CD8-positive, alpha-beta memory T cell (primary cell): ENCODE data around the gene ATMIN. TPM values are rescaled to one million over a fixed set of nuclear protein-coding genes. Genes with fewer than 3 reads are reported as not detected.

Experiments used
- CTCF ChIA-PET: fragments of 350-600 bp; sonication (Branson Sonifier 250); formaldehyde crosslinking; loops from one replicate; lab custom pipeline; 2021; ENCODE audit warnings: antibody characterized with exemption; lab: Charles Lee
- POLR2A ChIA-PET: fragments of 350-600 bp; sonication (Branson Sonifier 250); formaldehyde crosslinking; loops from one replicate; lab custom pipeline; 2021; ENCODE audit warnings: antibody characterized with exemption; lab: Charles Lee
- DNase-seq, 5 donors: peaks; one replicate each; pipeline versions ENCODE4 v3.0.0 to v3.0.0-alpha.2; 2020 to 2022; ENCODE audit warnings: mixed read lengths in 1 of 5
- H3K27ac ChIP-seq: one replicate; pipeline ENCODE4 v1.7.0; 2013; ENCODE audit warnings: low read depth, mild to moderate bottlenecking, low read length, moderate library complexity
- H3K27me3 ChIP-seq: 2 replicates; pipeline ENCODE4 v1.7.0; 2013; ENCODE audit warnings: low read length, mild to moderate bottlenecking; ENCODE audit not compliant: insufficient read depth, poor library complexity, severe bottlenecking
- H3K36me3 ChIP-seq: 2 replicates; pipeline ENCODE4 v1.7.0; 2013; ENCODE audit warnings: mild to moderate bottlenecking, low read length, moderate library complexity; ENCODE audit not compliant: insufficient read depth
- H3K4me1 ChIP-seq: 2 replicates; pipeline ENCODE4 v1.7.0; 2013; ENCODE audit warnings: mild to moderate bottlenecking, low read length, moderate library complexity; ENCODE audit not compliant: insufficient read depth
- H3K4me3 ChIP-seq: 2 replicates; pipeline ENCODE4 v1.7.0; 2013; ENCODE audit warnings: mild to moderate bottlenecking, low read length
- H3K9me3 ChIP-seq: 2 replicates; pipeline ENCODE4 v1.7.0; 2013; ENCODE audit warnings: mild to moderate bottlenecking, low read length
- H3K27ac Mint-ChIP-seq, 8 donors: one replicate each; pipeline ENCODE4 v1.8.0; 2020 to 2021; ENCODE audit warnings: mixed read lengths in 8 of 8, mild to moderate bottlenecking in 6 of 8, inconsistent platforms in 3 of 8, moderate library complexity in 3 of 8
- H3K27me3 Mint-ChIP-seq, 2 donors: one replicate each; pipeline ENCODE4 v1.8.0; 2020 to 2021; ENCODE audit warnings: mixed read lengths in 2 of 2, mild to moderate bottlenecking in 1 of 2, moderate library complexity in 1 of 2
- H3K36me3 Mint-ChIP-seq, 3 donors: one replicate each; pipeline ENCODE4 v1.8.0; 2020 to 2021; ENCODE audit warnings: mixed read lengths in 3 of 3, inconsistent platforms in 1 of 3, mild to moderate bottlenecking in 1 of 3
- H3K4me1 Mint-ChIP-seq, 3 donors: one replicate each; pipeline ENCODE4 v1.8.0; 2020 to 2021; ENCODE audit warnings: mixed read lengths in 3 of 3, inconsistent platforms in 1 of 3, mild to moderate bottlenecking in 1 of 3
- H3K4me3 Mint-ChIP-seq, 7 donors: one replicate each; pipeline ENCODE4 v1.8.0; 2020 to 2021; ENCODE audit warnings: mixed read lengths in 7 of 7, mild to moderate bottlenecking in 6 of 7, moderate library complexity in 4 of 7, inconsistent platforms in 2 of 7
- H3K9me3 Mint-ChIP-seq, 5 donors: one replicate each; pipeline ENCODE4 v1.8.0; 2020 to 2022; ENCODE audit warnings: mixed read lengths in 5 of 5, mild to moderate bottlenecking in 3 of 5, moderate library complexity in 2 of 5, inconsistent platforms in 1 of 5
- polyA plus RNA-seq: library from polyadenylated mRNA; unstranded; fragments of 300-500 nt; fragmentation: Illumina TruSeq; gene quantifications from one replicate; pipeline ENCODE4 v1.2.3, GENCODE V29; 2021
- total RNA-seq, 2 experiments: library from RNA; stranded (reverse); gene quantifications; one replicate each; pipeline ENCODE4 v1.2.3, GENCODE V29; 2021

The ATMIN gene, protein sequence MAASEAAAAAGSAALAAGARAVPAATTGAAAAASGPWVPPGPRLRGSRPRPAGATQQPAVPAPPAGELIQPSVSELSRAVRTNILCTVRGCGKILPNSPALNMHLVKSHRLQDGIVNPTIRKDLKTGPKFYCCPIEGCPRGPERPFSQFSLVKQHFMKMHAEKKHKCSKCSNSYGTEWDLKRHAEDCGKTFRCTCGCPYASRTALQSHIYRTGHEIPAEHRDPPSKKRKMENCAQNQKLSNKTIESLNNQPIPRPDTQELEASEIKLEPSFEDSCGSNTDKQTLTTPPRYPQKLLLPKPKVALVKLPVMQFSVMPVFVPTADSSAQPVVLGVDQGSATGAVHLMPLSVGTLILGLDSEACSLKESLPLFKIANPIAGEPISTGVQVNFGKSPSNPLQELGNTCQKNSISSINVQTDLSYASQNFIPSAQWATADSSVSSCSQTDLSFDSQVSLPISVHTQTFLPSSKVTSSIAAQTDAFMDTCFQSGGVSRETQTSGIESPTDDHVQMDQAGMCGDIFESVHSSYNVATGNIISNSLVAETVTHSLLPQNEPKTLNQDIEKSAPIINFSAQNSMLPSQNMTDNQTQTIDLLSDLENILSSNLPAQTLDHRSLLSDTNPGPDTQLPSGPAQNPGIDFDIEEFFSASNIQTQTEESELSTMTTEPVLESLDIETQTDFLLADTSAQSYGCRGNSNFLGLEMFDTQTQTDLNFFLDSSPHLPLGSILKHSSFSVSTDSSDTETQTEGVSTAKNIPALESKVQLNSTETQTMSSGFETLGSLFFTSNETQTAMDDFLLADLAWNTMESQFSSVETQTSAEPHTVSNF
- total RNA-seq (10 to 100 TPM; 30.5 to 31.3 TPM), polyA plus RNA-seq (39.2 TPM)

DNA sequence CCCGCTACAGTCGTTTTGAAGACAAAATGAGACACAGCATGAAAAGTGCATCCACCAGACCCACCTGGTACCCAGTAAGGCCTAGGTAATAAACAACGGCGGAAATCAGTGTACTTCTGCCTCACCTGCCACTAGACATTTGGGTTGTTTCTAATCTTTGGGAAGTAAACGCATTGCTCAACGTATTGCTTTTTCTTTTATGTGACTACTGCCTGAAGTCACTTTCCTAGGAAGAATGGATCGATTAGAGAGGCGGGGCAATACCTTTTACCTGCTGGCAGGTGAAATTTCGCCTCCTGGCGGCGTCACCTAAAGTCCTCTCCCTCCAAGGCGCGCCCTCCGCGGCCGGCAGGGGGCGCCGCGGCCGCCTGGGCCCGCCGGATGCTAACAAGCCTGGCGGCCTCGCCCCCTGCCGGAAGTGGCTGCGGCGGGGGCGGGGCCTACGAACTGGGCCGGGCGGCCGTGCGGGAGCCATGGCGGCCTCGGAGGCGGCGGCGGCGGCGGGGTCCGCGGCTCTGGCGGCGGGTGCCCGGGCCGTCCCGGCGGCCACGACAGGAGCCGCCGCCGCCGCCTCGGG, at the start of gene ATMIN:
Gene ATMIN, plus strand, starts transcription at position 445 of the 577 bp plus-strand sequence. Its CDS starts 29 bp downstream, at position 474.
- CTCF ChIA-PET: interaction anchor here (0.6 to 9.1 kb wide), 29 partner anchors 10 to 447 kb away, joined by 3 to 77 read pairs (median 5); partner anchors contain the start of genes C16orf46, CENPN and CMC2
- no peaks in the 10 kb centered on the region for H3K27me3 ChIP-seq
- H3K4me3 ChIP-seq: peak within 1 kb of the TSS; percentile 71
- H3K4me1 ChIP-seq: peaks cover 21% of the 10 kb centered on the region
- peak; percentile 84 to 92 (median 88) for DNase-seq
- no peaks in the 10 kb centered on the region for H3K36me3 ChIP-seq
- POLR2A ChIA-PET: interaction anchor here (0.9 to 2.7 kb wide), 4 partner anchors 28 to 42 kb away, joined by 5 to 18 read pairs (median 7); partner anchors contain the start of genes C16orf46, CENPN and CMC2
- Mint-ChIP-seq H3K4me3 (peak within 1 kb of the TSS; percentile 84 to 90 (median 86)), H3K9me3 (no peaks in the 10 kb centered on the region), H3K27ac (peak within 1 kb of the TSS; percentile 59 to 83 (median 74)), H3K36me3 (peaks cover 0 to 19% (median 8%) of the 10 kb centered on the region in 3 donors), H3K27me3 (peaks cover 0 to 2% of the 10 kb centered on the region in 2 donors), H3K4me1 (peaks cover 34 to 44% (median 39%) of the 10 kb centered on the region in 3 donors)
- no peak within 1 kb of the TSS for H3K27ac ChIP-seq
- no peaks in the 10 kb centered on the region for H3K9me3 ChIP-seq

DNA sequence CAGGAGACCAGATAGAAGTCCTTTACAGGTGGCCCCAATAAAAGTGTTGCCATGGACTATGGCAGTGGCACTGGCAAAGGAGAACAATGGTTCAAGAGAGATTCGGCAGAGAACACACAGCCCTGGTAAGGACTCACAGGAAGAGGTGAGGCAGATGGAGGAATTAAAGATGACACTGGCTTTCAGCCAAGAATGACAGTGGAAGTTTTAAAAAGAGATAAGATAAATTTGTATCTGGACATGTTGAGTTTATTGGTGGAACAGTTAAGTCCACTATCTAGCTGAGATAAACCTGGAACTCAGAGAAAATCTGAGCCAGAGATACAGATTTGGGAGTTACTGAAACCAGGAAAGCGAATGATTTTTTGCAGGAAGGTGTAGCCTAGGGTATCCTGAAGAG, 49.1 kb upstream of the ATMIN start:
- Mint-ChIP-seq H3K4me3 (no peak overlapping the region), H3K27ac (peak overlapping the region in 4 of 8 donors; percentile 6 to 59 (median 18)), H3K27me3 (no peaks in the 10 kb centered on the region), H3K4me1 (peaks cover 18 to 45% (median 28%) of the 10 kb centered on the region in 3 donors), H3K36me3 (peaks cover 0 to 56% (median 12%) of the 10 kb centered on the region in 3 donors), H3K9me3 (no peaks in the 10 kb centered on the region)
- DNase-seq: no peak
- Histone ChIP-seq H3K4me1 (no peaks in the 10 kb centered on the region), H3K27ac (no peak overlapping the region), H3K4me3 (no peak overlapping the region), H3K27me3 (no peaks in the 10 kb centered on the region), H3K9me3 (no peaks in the 10 kb centered on the region), H3K36me3 (peaks cover 6% of the 10 kb centered on the region)
- ChIA-PET POLR2A (no interaction called here), CTCF (interaction anchor here (1.6 kb wide), 1 partner anchor 24 kb away, joined by 3 read pairs; no protein-coding TSS in a partner anchor)

DNA sequence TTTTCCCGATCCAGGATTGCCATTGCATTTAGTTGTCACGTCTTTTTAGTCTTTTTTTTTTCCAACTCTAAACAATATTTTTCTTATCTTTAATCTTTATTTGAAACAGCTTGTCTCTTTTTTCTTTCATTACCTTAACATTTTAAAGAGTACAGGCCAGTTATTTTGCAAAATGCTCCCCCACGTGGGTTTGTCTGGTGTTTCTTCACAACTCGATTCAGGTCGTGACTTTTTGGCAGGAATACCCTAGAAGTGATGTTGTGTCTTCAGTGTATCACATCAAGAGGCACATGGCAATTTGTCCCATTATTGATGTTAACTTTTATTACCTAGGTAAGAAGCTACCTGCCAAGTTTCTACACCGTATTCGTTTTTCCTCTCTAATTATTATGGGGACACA, 46.9 kb upstream of the ATMIN start:
- Histone ChIP-seq H3K4me3 (no peak overlapping the region), H3K9me3 (no peaks in the 10 kb centered on the region), H3K36me3 (peaks cover 8% of the 10 kb centered on the region), H3K27ac (no peak overlapping the region), H3K27me3 (no peaks in the 10 kb centered on the region), H3K4me1 (no peaks in the 10 kb centered on the region)
- DNase-seq: no peak
- H3K27me3 Mint-ChIP-seq: no peaks in the 10 kb centered on the region
- no peak overlapping the region for H3K4me3 Mint-ChIP-seq
- peaks cover 22 to 45% (median 32%) of the 10 kb centered on the region in 3 donors for H3K4me1 Mint-ChIP-seq
- ChIA-PET POLR2A (no interaction called here), CTCF (interaction anchor here (1.2 kb wide), 2 partner anchors 15 to 47 kb away, joined by 3 to 4 read pairs; partner anchors contain the start of gene ATMIN)
- H3K9me3 Mint-ChIP-seq: no peaks in the 10 kb centered on the region
- H3K36me3 Mint-ChIP-seq: peaks cover 0 to 60% (median 13%) of the 10 kb centered on the region in 3 donors
- H3K27ac Mint-ChIP-seq: no peak overlapping the region

DNA sequence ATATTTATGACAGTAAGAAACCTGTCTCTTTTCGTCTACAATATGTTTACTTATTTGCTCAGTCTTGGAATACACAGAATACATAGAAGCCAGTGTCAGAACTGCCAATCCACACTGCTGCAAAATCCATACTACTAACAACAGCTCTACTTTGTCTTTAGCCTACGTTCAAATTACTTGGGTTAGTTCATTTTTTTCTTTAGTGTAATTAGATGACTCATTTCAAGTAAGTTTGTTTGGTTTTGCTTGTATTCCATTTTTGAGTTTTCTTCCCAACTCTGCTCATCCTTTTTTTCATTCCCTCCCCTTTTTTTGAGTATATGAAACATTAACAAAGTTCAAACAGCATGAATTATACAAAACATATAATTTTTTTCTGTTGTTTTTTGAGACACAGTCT, 45.8 kb upstream of the ATMIN start:
- Mint-ChIP-seq H3K9me3 (no peaks in the 10 kb centered on the region), H3K36me3 (peaks cover 0 to 66% (median 13%) of the 10 kb centered on the region in 3 donors), H3K27me3 (no peaks in the 10 kb centered on the region), H3K27ac (no peak overlapping the region), H3K4me1 (peaks cover 29 to 50% (median 33%) of the 10 kb centered on the region in 3 donors), H3K4me3 (no peak overlapping the region)
- ChIA-PET CTCF (interaction anchor here (0.6 kb wide), 1 partner anchor 17 kb away, joined by 3 read pairs; the partner anchor contains the start of genes CENPN and CMC2), POLR2A (interaction anchor here (0.6 kb wide), 1 partner anchor 8 kb away, joined by 3 read pairs; no protein-coding TSS in a partner anchor)
- Histone ChIP-seq H3K4me3 (no peak overlapping the region), H3K27ac (no peak overlapping the region), H3K9me3 (no peaks in the 10 kb centered on the region), H3K36me3 (peaks cover 8% of the 10 kb centered on the region), H3K27me3 (no peaks in the 10 kb centered on the region), H3K4me1 (no peaks in the 10 kb centered on the region)
- DNase-seq: no peak

DNA sequence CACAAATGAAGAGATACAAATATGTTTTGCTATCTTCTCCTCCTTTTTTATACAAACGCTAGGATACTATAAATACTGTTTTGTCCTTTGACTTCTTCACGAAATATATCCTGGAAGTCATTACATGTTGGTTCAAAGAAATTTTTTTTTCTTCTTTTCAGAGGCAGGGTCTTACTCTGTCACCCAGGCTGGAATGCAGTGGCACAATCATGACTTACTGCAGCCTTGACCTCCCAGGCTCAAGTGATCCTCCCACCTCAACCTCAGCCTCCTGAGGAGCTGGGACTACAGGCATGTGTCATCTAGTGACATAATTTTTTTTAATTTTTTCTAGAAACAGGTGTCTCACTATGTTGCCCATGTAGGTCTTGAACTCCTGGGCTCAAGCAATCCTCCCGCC, 45.1 kb upstream of the ATMIN start:
- Mint-ChIP-seq H3K27ac (peak overlapping the region in 1 of 8 donors; percentile 13), H3K4me1 (peaks cover 27 to 46% (median 30%) of the 10 kb centered on the region in 3 donors), H3K9me3 (no peaks in the 10 kb centered on the region), H3K4me3 (no peak overlapping the region), H3K36me3 (peaks cover 0 to 68% (median 13%) of the 10 kb centered on the region in 3 donors), H3K27me3 (no peaks in the 10 kb centered on the region)
- H3K36me3 ChIP-seq: peaks cover 8% of the 10 kb centered on the region
- H3K4me3 ChIP-seq: no peak overlapping the region
- POLR2A ChIA-PET: no interaction called here
- H3K4me1 ChIP-seq: no peaks in the 10 kb centered on the region
- no peak for DNase-seq
- H3K27me3 ChIP-seq: no peaks in the 10 kb centered on the region
- CTCF ChIA-PET: interaction anchor here (1.5 kb wide), 1 partner anchor 14 kb away, joined by 5 read pairs; no protein-coding TSS in a partner anchor
- H3K9me3 ChIP-seq: no peaks in the 10 kb centered on the region
- no peak overlapping the region for H3K27ac ChIP-seq

DNA sequence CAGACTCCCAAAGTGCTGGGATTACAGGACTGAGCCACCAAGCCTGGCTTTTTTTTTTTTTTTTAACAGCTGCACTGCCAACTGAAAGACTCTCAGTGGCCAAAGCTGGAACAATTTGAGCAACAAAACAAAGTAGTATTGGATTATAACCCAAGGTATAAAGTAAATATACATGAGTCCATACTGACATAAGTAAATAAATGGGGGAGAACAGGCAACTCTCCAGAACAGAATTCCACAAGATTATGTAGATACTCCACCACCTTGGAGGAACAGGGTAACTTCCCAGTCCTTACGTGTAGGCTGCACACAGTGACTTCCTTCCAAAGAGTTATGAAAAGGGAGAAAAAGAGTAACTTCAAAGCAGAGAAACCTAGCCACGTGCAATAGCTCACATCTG, 44.7 kb upstream of the ATMIN start:
- H3K27me3 Mint-ChIP-seq: no peaks in the 10 kb centered on the region
- Histone ChIP-seq H3K27ac (no peak overlapping the region), H3K4me1 (no peaks in the 10 kb centered on the region), H3K4me3 (no peak overlapping the region), H3K27me3 (no peaks in the 10 kb centered on the region), H3K9me3 (no peaks in the 10 kb centered on the region), H3K36me3 (peaks cover 8% of the 10 kb centered on the region)
- peak overlapping the region in 1 of 8 donors; percentile 46 for H3K27ac Mint-ChIP-seq
- POLR2A ChIA-PET: no interaction called here
- CTCF ChIA-PET: interaction anchor here (1.5 kb wide), 1 partner anchor 13 kb away, joined by 5 read pairs; no protein-coding TSS in a partner anchor
- peaks cover 25 to 46% (median 26%) of the 10 kb centered on the region in 3 donors for H3K4me1 Mint-ChIP-seq
- peaks cover 0 to 67% (median 11%) of the 10 kb centered on the region in 3 donors for H3K36me3 Mint-ChIP-seq
- no peak overlapping the region for H3K4me3 Mint-ChIP-seq
- H3K9me3 Mint-ChIP-seq: no peaks in the 10 kb centered on the region
- no peak for DNase-seq

DNA sequence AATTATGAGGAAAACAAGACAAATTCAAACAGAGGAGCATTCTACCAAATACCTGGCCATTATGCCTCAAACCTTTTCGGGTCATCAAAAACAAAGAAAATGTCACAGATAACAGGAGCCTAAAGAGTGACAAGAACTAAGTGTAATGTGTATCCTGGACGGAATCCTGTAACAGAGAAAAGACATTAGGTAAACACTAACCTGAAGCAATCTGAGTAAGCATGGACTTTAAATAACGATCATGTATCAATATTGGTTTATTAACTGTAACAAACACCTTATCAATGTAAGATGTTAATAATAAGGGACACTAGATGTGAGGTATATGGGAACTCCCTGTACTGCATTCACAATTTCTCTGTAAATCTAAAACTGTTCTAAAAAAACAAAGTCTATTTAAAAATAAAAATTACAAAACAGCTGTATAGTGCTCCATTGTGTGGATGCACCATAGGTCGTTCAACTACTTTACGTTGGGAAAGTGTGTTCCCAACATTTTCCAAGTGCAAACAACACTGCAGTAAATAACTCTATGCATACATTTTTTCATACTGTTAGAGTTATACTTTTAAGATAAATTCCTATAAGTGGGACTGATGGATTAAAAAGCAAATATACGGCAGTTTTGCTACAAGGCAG, 43.7 kb upstream of the ATMIN start:
- no peak overlapping the region for H3K27ac Mint-ChIP-seq
- Histone ChIP-seq H3K27ac (no peak overlapping the region), H3K4me1 (no peaks in the 10 kb centered on the region), H3K4me3 (no peak overlapping the region), H3K36me3 (peaks cover 8% of the 10 kb centered on the region), H3K9me3 (no peaks in the 10 kb centered on the region), H3K27me3 (no peaks in the 10 kb centered on the region)
- H3K36me3 Mint-ChIP-seq: peaks cover 0 to 62% (median 7%) of the 10 kb centered on the region in 3 donors
- no peaks in the 10 kb centered on the region for H3K9me3 Mint-ChIP-seq
- no peak overlapping the region for H3K4me3 Mint-ChIP-seq
- peaks cover 26 to 45% (median 28%) of the 10 kb centered on the region in 3 donors for H3K4me1 Mint-ChIP-seq
- no peak for DNase-seq
- ChIA-PET POLR2A (no interaction called here), CTCF (interaction anchor here (1.5 to 2.4 kb wide), 2 partner anchors 12 to 13 kb away, joined by 5 to 8 read pairs; no protein-coding TSS in a partner anchor)
- no peaks in the 10 kb centered on the region for H3K27me3 Mint-ChIP-seq
